ENCODE results near the gene SMARCAL1. TPM values are rescaled to one million over a fixed set of nuclear protein-coding genes. Genes with fewer than 3 reads are reported as not detected.

Gene SMARCAL1
- 26.1 and 27.0 TPM in 2 replicates for polyA plus RNA-seq (2012; rRNA removed)
- 16.0 and 19.7 TPM in 2 replicates for polyA plus RNA-seq (2012; cell fraction: cytosol; rRNA removed)
- polyA plus RNA-seq (2012; cell fraction: nucleus; rRNA removed): 21.7 and 28.1 TPM in 2 replicates

DNA sequence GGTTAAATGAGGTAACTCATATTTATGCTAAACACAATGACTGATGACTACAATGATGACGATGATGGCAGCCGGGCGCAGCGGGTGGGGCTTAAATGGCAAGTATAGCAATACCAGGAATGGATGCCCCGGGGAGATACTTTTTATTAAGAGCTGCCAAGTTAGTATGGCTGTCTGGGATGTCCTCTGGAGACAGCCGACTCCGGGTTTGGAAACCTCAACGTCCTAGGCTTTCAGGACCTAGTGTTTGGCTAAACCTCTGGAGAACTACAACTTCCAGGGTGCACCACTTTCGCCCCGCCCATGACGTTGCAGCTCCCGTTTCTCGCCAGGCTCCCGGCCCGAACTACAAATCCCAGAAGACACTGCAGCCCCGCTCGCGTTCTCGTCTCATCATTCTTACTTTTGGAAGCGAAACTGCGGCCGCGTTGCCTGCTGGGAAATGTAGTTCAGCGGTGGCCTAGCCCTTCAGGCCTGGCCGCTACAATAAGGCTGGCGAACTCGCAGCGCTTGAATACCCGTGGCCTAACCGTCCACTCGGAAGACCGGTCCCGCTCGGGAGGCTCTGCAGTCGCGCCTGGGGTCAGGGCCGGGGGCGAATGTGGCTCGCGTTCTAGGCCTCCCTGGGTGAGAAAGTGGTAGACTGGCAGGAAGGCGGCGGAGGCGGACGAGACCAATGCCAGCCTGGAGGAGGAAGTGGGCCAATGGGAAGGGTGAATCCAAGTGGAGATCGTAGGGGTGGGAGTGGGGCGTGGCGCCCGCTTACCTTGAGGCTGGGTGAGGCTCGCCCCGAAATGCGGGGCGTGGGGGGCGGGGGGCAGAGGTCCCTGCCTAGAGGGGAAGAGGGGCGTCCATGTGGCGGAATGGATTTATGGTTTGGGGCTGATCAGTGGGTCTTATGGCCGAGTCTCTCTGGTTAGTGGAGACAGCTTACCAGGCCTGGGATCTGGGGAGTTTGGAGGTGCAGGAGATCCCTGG is at the start of gene SMARCAL1:
Gene SMARCAL1 (plus strand): TSS at position 463 of the 978 bp plus-strand sequence. CDS start 2,221 bp downstream, outside the sequence.
- no peaks in the 10 kb centered on the region for H3K9me2 ChIP-seq
- peak within 1 kb of the TSS; percentile 93 for H3K9ac ChIP-seq
- ChIA-PET POLR2A (interaction anchor here (0.7 to 1.6 kb wide), 4 partner anchors 40 to 331 kb away, joined by 3 to 9 read pairs (median 5); partner anchors contain the start of genes MARCHF4, PECR and RPL37A), CTCF (no interaction called here)
- peak within 1 kb of the TSS; percentile 69 for H3K4me2 ChIP-seq
- H3K36me3 ChIP-seq (replicated peaks in 1 of 2; ENCODE audit: control insufficient read depth in 1 of 2, insufficient read depth in 2 of 2, low read length in 1 of 2): peaks cover 8 to 23% of the 10 kb centered on the region in 2 experiments
- no peaks in the 10 kb centered on the region for H3K27me3 ChIP-seq (ENCODE audit: insufficient read depth)
- peaks cover 24% of the 10 kb centered on the region; the same call in 1 of the 2 replicates for H3K79me2 ChIP-seq (ENCODE audit: insufficient read depth)
- WGBS (ENCODE audit: low lambda C conversion rate): 1% methylated on average over 31 of the region's 56 CpGs
- H3K9me3 ChIP-seq: no peaks in the 10 kb centered on the region
- peak; percentile 91 for DNase-seq
- H3K4me3 ChIP-seq (ENCODE audit: low read depth in 2 of 2, low read length in 1 of 2): peak within 1 kb of the TSS; percentile 84
- H2AFZ ChIP-seq (ENCODE audit: low read depth): peak within 1 kb of the TSS; percentile 91
- peaks cover 14% of the 10 kb centered on the region for H3F3A ChIP-seq (replicated peaks; ENCODE audit: insufficient read depth)
- no peaks in the 10 kb centered on the region for H4K20me1 ChIP-seq (ENCODE audit: insufficient read depth)
- peak within 1 kb of the TSS; percentile 89 to 98 for H3K27ac ChIP-seq (ENCODE audit: low read depth in 2 of 2, low read length in 1 of 2)
- H3K4me1 ChIP-seq (ENCODE audit: control insufficient read depth in 1 of 2, insufficient read depth in 2 of 2, low read depth in 1 of 2, low read length in 1 of 2): peaks cover 5 to 11% of the 10 kb centered on the region in 2 experiments; a peak in 2 of 4 replicates
- no peak for TF ChIP-seq MEF2A (IDR thresholded peaks at IDR 0.05; ENCODE audit: borderline replicate concordance, low read depth)
- TF ChIP-seq RAD21 (IDR thresholded peaks at IDR 0.05; ENCODE audit: low read length): no peak
- TF ChIP-seq, protein P1, sequence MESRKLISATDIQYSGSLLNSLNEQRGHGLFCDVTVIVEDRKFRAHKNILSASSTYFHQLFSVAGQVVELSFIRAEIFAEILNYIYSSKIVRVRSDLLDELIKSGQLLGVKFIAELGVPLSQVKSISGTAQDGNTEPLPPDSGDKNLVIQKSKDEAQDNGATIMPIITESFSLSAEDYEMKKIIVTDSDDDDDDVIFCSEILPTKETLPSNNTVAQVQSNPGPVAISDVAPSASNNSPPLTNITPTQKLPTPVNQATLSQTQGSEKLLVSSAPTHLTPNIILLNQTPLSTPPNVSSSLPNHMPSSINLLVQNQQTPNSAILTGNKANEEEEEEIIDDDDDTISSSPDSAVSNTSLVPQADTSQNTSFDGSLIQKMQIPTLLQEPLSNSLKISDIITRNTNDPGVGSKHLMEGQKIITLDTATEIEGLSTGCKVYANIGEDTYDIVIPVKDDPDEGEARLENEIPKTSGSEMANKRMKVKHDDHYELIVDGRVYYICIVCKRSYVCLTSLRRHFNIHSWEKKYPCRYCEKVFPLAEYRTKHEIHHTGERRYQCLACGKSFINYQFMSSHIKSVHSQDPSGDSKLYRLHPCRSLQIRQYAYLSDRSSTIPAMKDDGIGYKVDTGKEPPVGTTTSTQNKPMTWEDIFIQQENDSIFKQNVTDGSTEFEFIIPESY (IDR thresholded peaks at IDR 0.05; ENCODE audit: borderline replicate concordance, low read depth): peak; percentile 99
- TF ChIP-seq, protein P2, sequence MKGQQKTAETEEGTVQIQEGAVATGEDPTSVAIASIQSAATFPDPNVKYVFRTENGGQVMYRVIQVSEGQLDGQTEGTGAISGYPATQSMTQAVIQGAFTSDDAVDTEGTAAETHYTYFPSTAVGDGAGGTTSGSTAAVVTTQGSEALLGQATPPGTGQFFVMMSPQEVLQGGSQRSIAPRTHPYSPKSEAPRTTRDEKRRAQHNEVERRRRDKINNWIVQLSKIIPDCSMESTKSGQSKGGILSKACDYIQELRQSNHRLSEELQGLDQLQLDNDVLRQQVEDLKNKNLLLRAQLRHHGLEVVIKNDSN (IDR thresholded peaks at IDR 0.05; ENCODE audit: borderline replicate concordance, low read depth): no peak
- TF ChIP-seq TCF12 (IDR thresholded peaks at IDR 0.05): no peak
- TF ChIP-seq, protein P3, sequence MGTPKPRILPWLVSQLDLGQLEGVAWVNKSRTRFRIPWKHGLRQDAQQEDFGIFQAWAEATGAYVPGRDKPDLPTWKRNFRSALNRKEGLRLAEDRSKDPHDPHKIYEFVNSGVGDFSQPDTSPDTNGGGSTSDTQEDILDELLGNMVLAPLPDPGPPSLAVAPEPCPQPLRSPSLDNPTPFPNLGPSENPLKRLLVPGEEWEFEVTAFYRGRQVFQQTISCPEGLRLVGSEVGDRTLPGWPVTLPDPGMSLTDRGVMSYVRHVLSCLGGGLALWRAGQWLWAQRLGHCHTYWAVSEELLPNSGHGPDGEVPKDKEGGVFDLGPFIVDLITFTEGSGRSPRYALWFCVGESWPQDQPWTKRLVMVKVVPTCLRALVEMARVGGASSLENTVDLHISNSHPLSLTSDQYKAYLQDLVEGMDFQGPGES (IDR thresholded peaks at IDR 0.05; ENCODE audit: low read depth, low read length): no peak
- no peak for TF ChIP-seq NFIC (IDR thresholded peaks at IDR 0.05; ENCODE audit: borderline replicate concordance)
- TF ChIP-seq, protein P4, sequence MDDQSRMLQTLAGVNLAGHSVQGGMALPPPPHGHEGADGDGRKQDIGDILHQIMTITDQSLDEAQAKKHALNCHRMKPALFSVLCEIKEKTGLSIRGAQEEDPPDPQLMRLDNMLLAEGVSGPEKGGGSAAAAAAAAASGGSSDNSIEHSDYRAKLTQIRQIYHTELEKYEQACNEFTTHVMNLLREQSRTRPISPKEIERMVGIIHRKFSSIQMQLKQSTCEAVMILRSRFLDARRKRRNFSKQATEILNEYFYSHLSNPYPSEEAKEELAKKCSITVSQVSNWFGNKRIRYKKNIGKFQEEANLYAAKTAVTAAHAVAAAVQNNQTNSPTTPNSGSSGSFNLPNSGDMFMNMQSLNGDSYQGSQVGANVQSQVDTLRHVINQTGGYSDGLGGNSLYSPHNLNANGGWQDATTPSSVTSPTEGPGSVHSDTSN (IDR thresholded peaks at IDR 0.05): no peak
- peak; percentile 99 for TF ChIP-seq CHD2 (IDR thresholded peaks at IDR 0.05; ENCODE audit: low read length, partially characterized antibody)
- TF ChIP-seq EP300 (IDR thresholded peaks at IDR 0.05; ENCODE audit: borderline replicate concordance in 1 of 2, low read depth in 1 of 2, low read length in 1 of 2): no peak
- TF ChIP-seq FOSL2 (IDR thresholded peaks at IDR 0.05; ENCODE audit: borderline replicate concordance, low read depth): no peak
- no peak for TF ChIP-seq RXRA (IDR thresholded peaks at IDR 0.05; ENCODE audit: borderline replicate concordance, low read depth)
- TF ChIP-seq GATA2 (CRISPR knock-in tag; IDR thresholded peaks at IDR 0.05): no peak
- 0 out of 2 replicates have a peak, but pooled peaks have one; percentile 39 for TF ChIP-seq MAX (IDR thresholded peaks at IDR 0.05; ENCODE audit: low read depth)
- peak; percentile 58; the same call in 1 of the 2 replicates for TF ChIP-seq POLR2AphosphoS5 (IDR thresholded peaks at IDR 0.05; ENCODE audit: low read depth, low read length)
- TF ChIP-seq FOXJ3 (CRISPR knock-in tag; IDR thresholded peaks at IDR 0.05): no peak
- no peak for TF ChIP-seq NRF1 (IDR thresholded peaks at IDR 0.05; ENCODE audit: low read depth, low read length)
- peak; percentile 0; the same call in 1 of the 2 replicates for TF ChIP-seq SIN3A (IDR thresholded peaks at IDR 0.05; ENCODE audit: borderline replicate concordance, low read depth, low read length)
- no peak for TF ChIP-seq FOXM1 (IDR thresholded peaks at IDR 0.05; ENCODE audit: low read depth)
- TF ChIP-seq RCOR1 (IDR thresholded peaks at IDR 0.05; ENCODE audit: low read length): peak; percentile 3; the same call in 1 of the 2 replicates
- TF ChIP-seq YY1 (IDR thresholded peaks at IDR 0.05; ENCODE audit: low read depth): peak; percentile 81; the same call in 1 of the 2 replicates
- TF ChIP-seq SMC3 (IDR thresholded peaks at IDR 0.05; ENCODE audit: low read depth, low read length): no peak
- no peak for TF ChIP-seq RFX5 (IDR thresholded peaks at IDR 0.05; ENCODE audit: low read length)
- peak; percentile 74 for TF ChIP-seq ELF1 (IDR thresholded peaks at IDR 0.05)
- TF ChIP-seq CTCF (IDR thresholded peaks at IDR 0.05): no peak
- no peak; the same call in 1 of the 2 replicates for TF ChIP-seq JUND (IDR thresholded peaks at IDR 0.05)

Data from SK-N-SH (cell line).